Heart right ventricle (tissue), 16 donors: ENCODE results near the gene UNC5C. TPM values are rescaled to one million over a fixed set of nuclear protein-coding genes. Genes with fewer than 3 reads are reported as not detected.

Experiments used
- ATAC-seq, 8 donors: fragments of 200-7000 bp; cut with Tn5 transposase; one replicate each; pipeline ENCODE4 v1.9.1; 2020; ENCODE audit warnings: mild to moderate bottlenecking in 8 of 8, moderate library complexity in 8 of 8, moderate number of reproducible peaks in 1 of 8
- DNase-seq, 2 donors: peaks; one replicate each; pipeline ENCODE4 v3.0.0-alpha.2; 2020
- H3K27ac ChIP-seq, 10 donors: fragments of 200-600 bp; sonication (generic) in 2 of 10; one replicate each; pipeline versions ENCODE4 v1.5.0 to v1.8.0; 2020 to 2022; ENCODE audit warnings: mild to moderate bottlenecking in 3 of 10
- H3K27me3 ChIP-seq, 7 donors: fragments of 200-600 bp; one replicate each; pipeline ENCODE4 v1.8.0; 2021 to 2022; ENCODE audit warnings: mild to moderate bottlenecking in 2 of 7
- H3K36me3 ChIP-seq, 9 donors: fragments of 200-600 bp; sonication (generic) in 1 of 9; one replicate each; pipeline versions ENCODE4 v1.5.0 to v1.8.0; 2020 to 2022; ENCODE audit warnings: mild to moderate bottlenecking in 2 of 9
- H3K4me1 ChIP-seq, 9 donors: fragments of 200-600 bp; sonication (generic) in 1 of 9; one replicate each; pipeline versions ENCODE4 v1.5.0 to v1.8.0; 2020 to 2022; ENCODE audit warnings: mild to moderate bottlenecking in 4 of 9
- H3K4me3 ChIP-seq, 10 donors: fragments of 200-600 bp; sonication (generic) in 2 of 10; one replicate each; pipeline versions ENCODE4 v1.5.0 to v1.8.0; 2020 to 2022; ENCODE audit warnings: mild to moderate bottlenecking in 7 of 10, moderate library complexity in 2 of 10
- H3K9me3 ChIP-seq, 11 donors: fragments of 200-600 bp in 10 of 11; sonication (generic) in 2 of 11; one replicate each; pipeline versions ENCODE4 v1.5.0 to v1.8.0; 2013 to 2022; ENCODE audit warnings: mild to moderate bottlenecking in 2 of 11, control low read depth in 1 of 11, moderate library complexity in 1 of 11
- WGBS, 2 donors: extraction: QIAGEN DNeasy Blood & Tissue Kit; methylation state at CpG; one replicate each; pipeline ENCODE4 v1.1.7; 2013; ENCODE audit warnings: inconsistent platforms in 1 of 2; 5-methylcytosine and 5-hydroxymethylcytosine counted together
- intact Hi-C, 10 donors: fragments of 100-400 bp; cut with DNase I; formaldehyde crosslinking; loops; one replicate each; pipeline versions ENCODE4 v1.11.1 to v1.14.2; 2022
- polyA plus RNA-seq, 2 donors: library from polyadenylated mRNA; stranded (reverse); fragments of 200-250 nt; gene quantifications; one replicate each; pipeline ENCODE4 v1.2.3, GENCODE V29; 2013
- total RNA-seq, 10 donors: library from RNA; stranded (reverse); fragmentation: NEBNext Ultra II Directional in 3 of 10; extraction: Animal tissue kit (Norgen Biotek cat#: 25700) in 3 of 10; gene quantifications; one replicate each; pipeline versions ENCODE4 v1.2.1 to v1.2.4, GENCODE V29; 2021 to 2023
- TF ChIP-seq, protein P1 (sequence below), 9 donors: fragments of 200-600 bp; sonication (generic) in 2 of 9; IDR thresholded peaks; one replicate each; pipeline versions ENCODE4 v1.5.0 to v1.8.0; 2021 to 2022; ENCODE audit warnings: antibody characterized with exemption in 9 of 9, mild to moderate bottlenecking in 5 of 9, moderate library complexity in 1 of 9
- donor health status: Arrhythmogenic right ventricular cardiomyopathy.
- donor health status: ischemic (EF 13 %, LVEDD 7.1; RV severe dilation, severe dysfunction).
- donor health status: healthy with polysubstance abuse.
- donor health status: DM: no; HTN: yes; CAD: no.
- donor health status: DM: no; HTN: no; CAD: no.
- donor health status: ischemic (EF 25% LVEDD 6.9; RV normal size, moderate dysfunction).
- donor health status: ischemic (EF 25% LVEDD 5.7; RV mildly dilated, moderate dysfunction).
- donor health status: healthy.
- donor health status: DM: yes; HTN: yes; CAD: no.
- donor health status: Ischemic cardiomyopathy.
- donor health status: ischemic (EF 35%, LVEDD 5.7; RV mildly dilated, moderate dysfunction).
- donor health status: nonischemic (EF 11% LVEDD 7.7; RV severe dilation, severe dysfunction).
- donor health status: DM: yes; HTN: yes; CAD: no.
- donor health status: PGD.
- donor health status: ischemic (EF 29% LVEDD 5.4; RV normal size, mild dysfunction).
- donor health status: nonischemic (EF 23%, LVEDD 6.1; RV moderate dilation, normal function).

Gene UNC5C
- total and polyA plus RNA-seq, 12 donors = 0.44 to 3.2 (median 1.5) TPM

DNA sequence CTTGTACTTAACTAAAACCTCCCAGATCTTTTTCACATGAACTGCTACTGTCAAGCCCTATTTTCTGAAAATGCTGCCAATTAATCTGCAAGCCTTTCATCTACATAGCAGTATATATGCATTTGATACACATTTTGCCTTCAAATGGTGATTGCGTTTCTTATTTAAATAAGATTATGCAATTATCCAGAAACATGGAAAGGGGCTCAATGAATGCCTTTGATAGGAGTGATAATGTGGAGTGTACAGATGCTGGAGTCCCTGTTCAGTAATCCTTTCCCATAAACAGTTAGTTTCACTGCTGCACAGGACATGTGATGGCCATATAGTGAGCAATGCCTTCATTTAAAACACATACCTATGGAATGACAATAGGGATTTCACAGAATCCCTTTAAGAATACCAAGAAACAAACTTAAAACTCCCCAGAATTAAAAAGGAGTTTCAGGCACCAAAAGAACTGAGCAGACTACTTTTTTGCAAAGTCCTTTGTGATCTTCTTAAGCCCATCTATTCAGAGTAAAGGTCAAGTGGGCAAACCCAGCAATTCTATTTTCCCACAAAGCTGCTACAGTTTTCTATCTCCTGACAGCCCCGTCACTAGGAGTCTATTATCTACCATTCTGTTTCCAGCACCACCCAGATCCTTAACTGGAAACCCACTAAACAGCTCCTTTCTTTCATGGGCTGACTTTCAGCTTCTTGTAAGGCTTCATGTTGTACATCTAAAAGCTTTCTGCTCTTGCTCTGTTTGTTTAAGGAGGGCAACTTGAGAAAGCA, 120.3 kb downstream of the UNC5C start:
- Histone ChIP-seq H3K9me3 (no peaks in the 10 kb centered on the region), H3K4me1 (peaks cover 0 to 10% (median 0%) of the 10 kb centered on the region in 9 donors), H3K4me3 (no peak overlapping the region), H3K36me3 (no peaks in the 10 kb centered on the region), H3K27ac (no peak overlapping the region), H3K27me3 (no peaks in the 10 kb centered on the region)
- intact Hi-C loops = no loop called here
- TF ChIP-seq, protein P1, sequence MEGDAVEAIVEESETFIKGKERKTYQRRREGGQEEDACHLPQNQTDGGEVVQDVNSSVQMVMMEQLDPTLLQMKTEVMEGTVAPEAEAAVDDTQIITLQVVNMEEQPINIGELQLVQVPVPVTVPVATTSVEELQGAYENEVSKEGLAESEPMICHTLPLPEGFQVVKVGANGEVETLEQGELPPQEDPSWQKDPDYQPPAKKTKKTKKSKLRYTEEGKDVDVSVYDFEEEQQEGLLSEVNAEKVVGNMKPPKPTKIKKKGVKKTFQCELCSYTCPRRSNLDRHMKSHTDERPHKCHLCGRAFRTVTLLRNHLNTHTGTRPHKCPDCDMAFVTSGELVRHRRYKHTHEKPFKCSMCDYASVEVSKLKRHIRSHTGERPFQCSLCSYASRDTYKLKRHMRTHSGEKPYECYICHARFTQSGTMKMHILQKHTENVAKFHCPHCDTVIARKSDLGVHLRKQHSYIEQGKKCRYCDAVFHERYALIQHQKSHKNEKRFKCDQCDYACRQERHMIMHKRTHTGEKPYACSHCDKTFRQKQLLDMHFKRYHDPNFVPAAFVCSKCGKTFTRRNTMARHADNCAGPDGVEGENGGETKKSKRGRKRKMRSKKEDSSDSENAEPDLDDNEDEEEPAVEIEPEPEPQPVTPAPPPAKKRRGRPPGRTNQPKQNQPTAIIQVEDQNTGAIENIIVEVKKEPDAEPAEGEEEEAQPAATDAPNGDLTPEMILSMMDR (IDR thresholded peaks at IDR 0.05) = no peak
- WGBS, 2 donors = 72 to 78% methylated on average over 2 of the region's 2 CpGs
- DNase-seq (no peak), ATAC-seq (no peak)

DNA sequence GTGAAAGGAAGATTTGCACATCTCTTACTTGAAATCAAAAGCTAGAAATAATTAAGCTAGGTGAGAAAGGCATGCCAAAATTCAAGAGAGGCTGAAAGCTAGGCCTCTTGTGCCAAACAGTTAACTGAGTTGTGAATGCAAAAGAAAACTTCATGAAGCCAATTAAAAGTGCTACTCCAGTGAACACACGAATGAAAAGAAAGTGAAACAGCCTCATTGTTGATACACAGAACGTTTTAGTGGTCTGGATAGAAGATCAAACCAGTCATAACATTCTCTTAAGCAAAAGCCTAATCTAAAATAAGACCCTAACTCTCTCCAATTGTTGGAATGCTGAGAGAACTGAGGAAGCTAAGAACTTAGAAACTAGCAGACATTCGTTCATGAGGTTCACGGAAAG, 122.3 kb downstream of the UNC5C start:
- H3K9me3 ChIP-seq = no peaks in the 10 kb centered on the region
- no peak overlapping the region for H3K27ac ChIP-seq
- no peaks in the 10 kb centered on the region for H3K36me3 ChIP-seq
- 66 to 79% methylated on average over 4 of the region's 4 CpGs for WGBS, 2 donors
- TF ChIP-seq, protein P1 (IDR thresholded peaks at IDR 0.05) = no peak
- no peak overlapping the region for H3K4me3 ChIP-seq
- no peaks in the 10 kb centered on the region for H3K27me3 ChIP-seq
- intact Hi-C loops = no loop called here
- no peak for ATAC-seq
- H3K4me1 ChIP-seq = peaks cover 0 to 10% (median 0%) of the 10 kb centered on the region in 9 donors
- DNase-seq = no peak

DNA sequence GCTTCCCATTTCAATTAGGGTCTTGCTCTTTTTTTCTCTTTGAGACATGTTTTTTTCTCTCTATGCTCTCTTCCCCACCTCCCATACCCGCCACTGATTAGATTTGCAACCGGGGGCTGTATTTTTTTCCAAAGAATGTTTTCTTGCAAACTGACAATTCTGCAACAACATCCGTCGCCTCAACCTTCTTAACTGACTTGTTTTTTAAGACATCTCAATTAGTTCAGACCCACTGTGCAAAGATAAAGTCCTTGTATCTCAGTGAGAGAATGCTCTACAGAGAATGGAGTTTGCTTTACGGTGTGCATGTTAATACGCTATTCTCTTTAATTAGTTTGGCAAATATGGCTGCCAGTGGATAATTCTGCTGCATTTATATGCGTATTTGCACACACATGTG, 126.3 kb downstream of the UNC5C start:
- intact Hi-C loops = no loop called here
- TF ChIP-seq, protein P1 (IDR thresholded peaks at IDR 0.05) = no peak
- ATAC-seq (no peak), DNase-seq (no peak)
- no peaks in the 10 kb centered on the region for H3K27me3 ChIP-seq
- H3K36me3 ChIP-seq = no peaks in the 10 kb centered on the region
- no peaks in the 10 kb centered on the region for H3K4me1 ChIP-seq
- H3K27ac ChIP-seq = no peak overlapping the region
- WGBS, 2 donors = 69 to 70% methylated on average over 7 of the region's 7 CpGs
- no peaks in the 10 kb centered on the region for H3K9me3 ChIP-seq
- no peak overlapping the region for H3K4me3 ChIP-seq

DNA sequence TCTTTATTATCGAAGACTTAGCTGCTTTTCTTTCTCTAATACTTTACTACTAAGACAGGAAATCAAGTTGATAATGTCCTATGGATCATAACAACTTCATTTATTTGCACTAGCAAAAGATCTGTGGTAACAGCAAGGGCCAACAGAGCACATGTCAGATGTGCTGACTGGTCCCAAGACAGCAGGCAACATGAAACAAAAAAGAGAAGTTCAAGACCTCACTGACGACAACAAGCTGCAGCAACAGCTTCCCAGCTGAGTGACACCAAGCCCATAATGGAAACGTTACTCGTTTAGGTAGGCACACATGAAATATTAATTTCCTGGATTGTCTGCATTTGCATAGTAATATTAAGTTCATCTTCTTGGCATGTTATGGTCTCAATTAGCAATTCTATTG, 126.9 kb downstream of the UNC5C start:
- TF ChIP-seq, protein P1 (IDR thresholded peaks at IDR 0.05) = no peak
- 38 to 40% methylated on average over 4 of the region's 4 CpGs for WGBS, 2 donors
- Histone ChIP-seq H3K27ac (no peak overlapping the region), H3K36me3 (no peaks in the 10 kb centered on the region), H3K4me1 (no peaks in the 10 kb centered on the region), H3K4me3 (no peak overlapping the region), H3K27me3 (no peaks in the 10 kb centered on the region), H3K9me3 (no peaks in the 10 kb centered on the region)
- intact Hi-C loops = no loop called here
- no peak for DNase-seq
- ATAC-seq = no peak
